Lung (tissue), 12 donors: ENCODE data around the gene MICU1. TPM values are rescaled to one million over a fixed set of nuclear protein-coding genes. Genes with fewer than 3 reads are reported as not detected.

ENCODE experiments used
- ATAC-seq: fragments of 200-7000 bp; cut with Tn5 transposase; one replicate; pipeline ENCODE4 v1.9.1; 2020; ENCODE audit warnings: moderate number of reproducible peaks; ENCODE audit not compliant: insufficient read depth, low FRiP score
- DNase-seq, 3 donors: peaks; one replicate each; pipeline ENCODE4 v3.0.0-alpha.2; 2013 to 2017
- H3K27ac ChIP-seq, 2 donors: one replicate each; pipeline ENCODE4 v1.5.1; 2013; ENCODE audit warnings: mild to moderate bottlenecking in 2 of 2, moderate library complexity in 2 of 2, control low read depth in 1 of 2, inconsistent platforms in 1 of 2, low read depth in 1 of 2, low read length in 1 of 2
- H3K27me3 ChIP-seq, 3 donors: one replicate each; pipeline ENCODE4 v1.5.1; 2013; ENCODE audit warnings: low read length in 2 of 3; ENCODE audit not compliant: control insufficient read depth in 3 of 3, insufficient read depth in 3 of 3
- H3K36me3 ChIP-seq, 4 donors: one replicate each; pipeline ENCODE4 v1.5.1; 2013; ENCODE audit warnings: low read length in 4 of 4, mild to moderate bottlenecking in 1 of 4, moderate library complexity in 1 of 4; ENCODE audit not compliant: control insufficient read depth in 4 of 4, insufficient read depth in 4 of 4
- H3K4me1 ChIP-seq, 5 donors: one replicate each; pipeline ENCODE4 v1.5.1; 2013; ENCODE audit warnings: low read length in 5 of 5, mild to moderate bottlenecking in 2 of 5, moderate library complexity in 1 of 5; ENCODE audit not compliant: control insufficient read depth in 5 of 5, insufficient read depth in 5 of 5
- H3K4me3 ChIP-seq: one replicate; pipeline ENCODE4 v1.5.1; 2013; ENCODE audit warnings: mild to moderate bottlenecking, control low read depth, moderate library complexity
- H3K9ac ChIP-seq, 2 donors: one replicate each; pipeline ENCODE4 v1.5.1; 2013; ENCODE audit warnings: low read length in 2 of 2, control low read depth in 1 of 2; ENCODE audit not compliant: insufficient read depth in 1 of 2
- H3K9me3 ChIP-seq, 4 donors: one replicate each; pipeline ENCODE4 v1.5.1; 2013; ENCODE audit warnings: low read length in 3 of 4, mild to moderate bottlenecking in 1 of 4, moderate library complexity in 1 of 4; ENCODE audit not compliant: control insufficient read depth in 4 of 4, insufficient read depth in 3 of 4
- CTCF ChIP-seq: IDR thresholded peaks from 2 replicates; pipeline ENCODE4 v1.5.1; 2012; ENCODE audit warnings: mild to moderate bottlenecking; ENCODE audit errors: control extremely low read depth, extremely low read depth
- WGBS, 2 donors: extraction: QIAGEN DNeasy Blood & Tissue Kit; methylation state at CpG; one replicate each; pipeline ENCODE4 v1.1.7; 2013; 5-methylcytosine and 5-hydroxymethylcytosine counted together
- polyA plus RNA-seq, 2 donors: library from polyadenylated mRNA; stranded (reverse); fragments of 200-250 nt; gene quantifications; one replicate each; pipeline ENCODE4 v1.2.1, GENCODE V29; 2013
- total RNA-seq, 2 donors: library from RNA; depleted of rRNA in 1 of 2; stranded (reverse); fragments of >200 nt in 1 of 2; gene quantifications; one replicate each; pipeline ENCODE4 v1.2.1, GENCODE V29; 2014 to 2021
- donor health status: control.
- donor health status: control.
- donor health status: Bipolar disorder and iron deficiency.
- donor health status: healthy.
- donor health status: DM: yes; HTN: yes; CAD: no.

The MICU1 gene
- total and polyA plus RNA-seq, 4 donors: 41.9 to 86.4 (median 43.2) TPM

GRCh38 chr10:72593963-72594362 is 31.9 kb downstream of the MICU1 start:
- no peak for DNase-seq
- no peak overlapping the region for H3K27ac ChIP-seq
- no peak overlapping the region for H3K4me3 ChIP-seq
- no peak overlapping the region for H3K9ac ChIP-seq
- H3K9me3 ChIP-seq: no peaks in the 10 kb centered on the region
- no peak for TF ChIP-seq CTCF
- H3K27me3 ChIP-seq: no peaks in the 10 kb centered on the region
- no peak for ATAC-seq
- H3K36me3 ChIP-seq: no peaks in the 10 kb centered on the region
- 29 to 49% methylated on average over 1 of the region's 1 CpG for WGBS, 2 donors
- peaks cover 0 to 2% (median 0%) of the 10 kb centered on the region in 5 donors for H3K4me1 ChIP-seq

DNA sequence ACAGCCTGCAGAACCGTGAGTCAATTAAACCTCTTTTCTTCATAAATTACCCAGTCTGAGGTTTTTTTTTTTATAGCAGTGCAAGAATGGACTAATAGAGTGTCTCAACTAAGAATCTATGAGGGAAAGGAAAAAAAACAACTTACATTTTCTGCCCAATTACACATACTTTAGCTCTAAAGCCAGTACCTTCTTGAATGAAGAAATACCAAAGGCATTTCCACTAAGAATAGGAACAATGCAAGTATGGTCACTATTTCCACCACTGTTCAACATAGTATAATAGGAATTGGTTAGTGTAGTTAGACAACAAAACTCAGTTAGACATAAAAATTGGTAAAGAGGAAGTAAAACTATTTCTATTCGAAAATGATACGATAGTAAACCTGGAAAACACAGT is 37.6 kb downstream of the MICU1 start:
- Histone ChIP-seq H3K4me3 (no peak overlapping the region), H3K9ac (no peak overlapping the region), H3K4me1 (peaks cover 0 to 1% (median 0%) of the 10 kb centered on the region in 5 donors), H3K9me3 (no peaks in the 10 kb centered on the region), H3K27ac (no peak overlapping the region), H3K36me3 (no peaks in the 10 kb centered on the region), H3K27me3 (no peaks in the 10 kb centered on the region)
- ATAC-seq: no peak
- WGBS, 2 donors: 88 to 91% methylated on average over 3 of the region's 3 CpGs
- no peak for DNase-seq
- TF ChIP-seq CTCF: no peak

- H3K9ac ChIP-seq: no peak overlapping the region
- TF ChIP-seq CTCF: no peak
- H3K9me3 ChIP-seq: no peaks in the 10 kb centered on the region
- WGBS, 2 donors: 97 to 99% methylated on average over 5 of the region's 5 CpGs
- no peaks in the 10 kb centered on the region for H3K4me1 ChIP-seq
- no peak overlapping the region for H3K4me3 ChIP-seq
- DNase-seq (no peak), ATAC-seq (no peak)
- no peak overlapping the region for H3K27ac ChIP-seq
- H3K36me3 ChIP-seq: peaks cover 0 to 2% (median 0%) of the 10 kb centered on the region in 4 donors
- no peaks in the 10 kb centered on the region for H3K27me3 ChIP-seq
Observed at GRCh38 chr10:72587568-72587967, 38.3 kb downstream of the MICU1 start.

DNA sequence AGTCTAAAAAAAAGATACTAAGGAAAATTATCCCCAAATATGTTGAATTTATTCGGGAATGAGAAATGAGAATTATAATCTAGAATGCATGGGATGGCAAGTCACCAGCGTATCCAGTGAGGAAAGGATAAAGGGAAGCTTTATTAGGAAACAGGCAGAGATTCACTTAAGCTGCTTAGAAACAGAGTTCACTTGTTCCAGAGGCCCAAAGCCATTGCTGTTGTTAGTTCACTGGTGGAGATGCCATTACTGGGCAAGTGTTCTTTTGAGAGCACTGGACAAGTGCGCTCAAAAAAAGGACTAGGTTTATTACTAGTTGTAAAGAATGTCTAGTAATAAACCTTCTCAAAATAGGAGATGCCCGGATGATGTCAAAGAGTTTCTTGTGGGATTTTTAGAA is 51.2 kb downstream of the MICU1 start:
- Histone ChIP-seq H3K36me3 (peaks cover 0 to 1% (median 0%) of the 10 kb centered on the region in 4 donors), H3K4me3 (no peak overlapping the region), H3K9me3 (no peaks in the 10 kb centered on the region), H3K27ac (no peak overlapping the region), H3K4me1 (peaks cover 0 to 4% (median 0%) of the 10 kb centered on the region in 5 donors), H3K9ac (no peak overlapping the region), H3K27me3 (no peaks in the 10 kb centered on the region)
- 95 to 96% methylated on average over 4 of the region's 4 CpGs for WGBS, 2 donors
- no peak for DNase-seq
- ATAC-seq: no peak
- TF ChIP-seq CTCF: no peak
